PC-9 (cell line): ENCODE data around the gene DOLK.

Source experiments
- EZH2 ChIP-seq: fragments of 200-600 bp; sonication (generic); IDR thresholded peaks from 2 replicates; pipeline ENCODE4 v1.8.0; 2017; ENCODE audit warnings: antibody characterized with exemption, low read depth
- TF ChIP-seq, protein P1 (sequence below): fragments of 200-600 bp; sonication (generic); conservative IDR thresholded peaks from 2 replicates; pipeline ENCODE4 v1.6.1; 2017; ENCODE audit warnings: mixed run types, antibody characterized with exemption, mild to moderate bottlenecking, moderate library complexity

DNA sequence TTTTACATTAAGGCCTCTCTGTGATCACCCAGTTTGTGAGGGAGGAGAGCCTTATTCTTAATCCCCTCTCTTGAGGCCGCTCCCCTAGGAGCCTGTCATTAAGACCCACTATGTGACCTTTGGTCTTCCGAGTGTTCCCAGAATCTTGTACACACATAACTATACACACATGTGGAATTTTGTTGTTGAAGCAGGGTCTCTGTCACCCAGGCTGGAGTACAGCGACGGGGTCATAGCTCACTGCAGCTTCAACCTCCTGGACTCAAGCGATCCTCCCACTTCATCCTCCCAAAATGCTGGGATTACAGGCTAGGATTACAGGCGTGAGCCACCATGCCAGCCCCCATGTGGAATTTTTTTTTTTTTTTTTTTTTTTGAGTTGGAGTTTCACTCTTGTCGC is 41.4 kb downstream of the DOLK start:
- TF ChIP-seq, protein P1, sequence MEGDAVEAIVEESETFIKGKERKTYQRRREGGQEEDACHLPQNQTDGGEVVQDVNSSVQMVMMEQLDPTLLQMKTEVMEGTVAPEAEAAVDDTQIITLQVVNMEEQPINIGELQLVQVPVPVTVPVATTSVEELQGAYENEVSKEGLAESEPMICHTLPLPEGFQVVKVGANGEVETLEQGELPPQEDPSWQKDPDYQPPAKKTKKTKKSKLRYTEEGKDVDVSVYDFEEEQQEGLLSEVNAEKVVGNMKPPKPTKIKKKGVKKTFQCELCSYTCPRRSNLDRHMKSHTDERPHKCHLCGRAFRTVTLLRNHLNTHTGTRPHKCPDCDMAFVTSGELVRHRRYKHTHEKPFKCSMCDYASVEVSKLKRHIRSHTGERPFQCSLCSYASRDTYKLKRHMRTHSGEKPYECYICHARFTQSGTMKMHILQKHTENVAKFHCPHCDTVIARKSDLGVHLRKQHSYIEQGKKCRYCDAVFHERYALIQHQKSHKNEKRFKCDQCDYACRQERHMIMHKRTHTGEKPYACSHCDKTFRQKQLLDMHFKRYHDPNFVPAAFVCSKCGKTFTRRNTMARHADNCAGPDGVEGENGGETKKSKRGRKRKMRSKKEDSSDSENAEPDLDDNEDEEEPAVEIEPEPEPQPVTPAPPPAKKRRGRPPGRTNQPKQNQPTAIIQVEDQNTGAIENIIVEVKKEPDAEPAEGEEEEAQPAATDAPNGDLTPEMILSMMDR, result no peak
- no peak for TF ChIP-seq EZH2
